GM10266 (cell line): ENCODE data around the gene SLC29A3.

Experiments used
- DNase-seq: peaks from one replicate; pipeline ENCODE4 v3.0.0; 2012; ENCODE audit errors: extremely low spot score
- CTCF ChIP-seq: IDR thresholded peaks from 2 replicates; pipeline ENCODE4 v1.5.1; 2012; ENCODE audit warnings: mild to moderate bottlenecking, low read depth; ENCODE audit not compliant: control insufficient read depth, insufficient read depth; ENCODE audit errors: missing control alignments

SLC29A3 gene

DNA sequence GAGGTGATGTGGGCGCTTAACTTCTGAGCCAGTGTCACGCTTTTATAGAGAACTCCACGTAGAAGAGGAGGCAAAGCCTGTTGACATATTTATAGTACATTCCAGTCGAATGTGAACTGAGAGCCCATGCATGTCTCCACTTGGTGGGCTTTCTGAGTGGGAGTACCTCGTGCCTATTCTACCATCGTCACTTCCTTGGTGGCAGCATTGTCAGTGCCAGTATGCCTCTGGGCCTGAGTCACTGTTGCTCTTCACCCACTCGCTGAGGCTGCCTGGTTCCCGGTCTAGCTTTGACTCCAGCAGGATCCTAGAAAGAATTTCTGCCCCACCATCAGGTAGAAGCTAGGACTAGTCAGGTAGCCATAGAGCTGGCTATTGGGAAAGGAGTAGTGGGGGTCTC lies 47.6 kb downstream of the SLC29A3 start:
- TF ChIP-seq CTCF: no peak
- no peak for DNase-seq

DNA sequence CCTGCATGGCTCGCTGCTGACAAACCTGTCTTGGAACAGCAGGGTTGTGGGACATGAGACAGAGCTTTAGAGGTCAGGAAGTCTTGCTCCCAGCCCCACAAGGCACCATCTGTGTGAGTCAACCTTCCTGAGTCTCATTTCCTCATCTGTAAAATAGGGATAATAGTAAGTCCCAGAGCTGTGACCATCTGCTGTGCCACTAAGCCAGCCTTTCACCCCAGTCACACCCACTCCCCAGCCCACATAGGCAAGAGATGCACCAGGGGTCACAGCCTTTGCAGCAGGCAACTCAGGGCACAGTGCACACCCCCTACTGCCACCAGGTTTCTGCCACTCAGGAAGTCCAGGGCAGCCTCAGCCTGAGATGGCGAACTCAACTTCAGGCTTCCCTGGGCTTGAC lies 48.2 kb downstream of the SLC29A3 start:
- no peak for DNase-seq

GRCh38 chr10:71368176-71368575 lies 49.1 kb downstream of the SLC29A3 start:
- TF ChIP-seq CTCF: no peak
- no peak for DNase-seq

More for the DNA sequence above, 48.2 kb downstream of the SLC29A3 start:
- no peak for TF ChIP-seq CTCF

GRCh38 chr10:71368643-71369042 lies 49.6 kb downstream of the SLC29A3 start:
- TF ChIP-seq CTCF: no peak
- no peak for DNase-seq

DNA sequence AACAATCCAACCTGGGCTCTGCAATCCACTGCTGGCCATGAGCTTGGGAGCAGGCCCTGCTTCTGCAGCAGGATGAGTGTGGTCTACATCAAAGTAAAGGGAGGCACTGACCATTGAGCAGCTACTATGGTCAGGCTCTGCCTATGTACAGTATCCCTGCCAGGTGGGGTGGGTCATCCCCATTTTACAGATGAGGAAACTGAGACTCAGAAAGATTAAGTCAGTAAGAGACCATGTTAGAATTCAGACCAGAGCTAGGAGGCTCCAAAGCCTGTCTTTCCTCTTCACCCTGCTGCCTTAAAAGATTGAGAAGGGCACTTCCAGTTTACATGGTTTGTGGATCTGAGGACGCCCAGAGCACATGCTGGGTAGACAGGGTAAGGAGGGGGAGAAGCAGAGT lies 50.5 kb downstream of the SLC29A3 start:
- no peak for TF ChIP-seq CTCF
- DNase-seq: no peak

DNA sequence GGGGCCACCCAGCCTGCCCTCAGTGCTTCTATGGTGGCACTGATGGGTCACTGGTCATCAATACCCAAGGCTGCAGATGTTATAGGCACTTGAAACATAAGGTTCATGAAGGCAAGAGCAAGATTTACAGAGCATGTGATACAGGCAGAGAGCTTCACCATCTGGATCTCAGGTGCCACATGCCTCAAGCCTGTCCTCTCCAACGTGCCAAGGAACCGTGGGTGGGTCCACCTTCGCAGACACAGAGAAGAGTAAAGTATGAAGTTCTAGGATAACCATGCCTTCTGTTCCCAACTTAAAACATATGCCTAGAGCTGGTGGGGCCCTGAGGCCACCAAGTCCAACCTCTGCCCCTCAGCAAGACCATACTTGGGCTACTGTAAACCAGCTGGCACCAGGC lies 51.0 kb downstream of the SLC29A3 start:
- no peak for TF ChIP-seq CTCF
- DNase-seq: no peak

DNA sequence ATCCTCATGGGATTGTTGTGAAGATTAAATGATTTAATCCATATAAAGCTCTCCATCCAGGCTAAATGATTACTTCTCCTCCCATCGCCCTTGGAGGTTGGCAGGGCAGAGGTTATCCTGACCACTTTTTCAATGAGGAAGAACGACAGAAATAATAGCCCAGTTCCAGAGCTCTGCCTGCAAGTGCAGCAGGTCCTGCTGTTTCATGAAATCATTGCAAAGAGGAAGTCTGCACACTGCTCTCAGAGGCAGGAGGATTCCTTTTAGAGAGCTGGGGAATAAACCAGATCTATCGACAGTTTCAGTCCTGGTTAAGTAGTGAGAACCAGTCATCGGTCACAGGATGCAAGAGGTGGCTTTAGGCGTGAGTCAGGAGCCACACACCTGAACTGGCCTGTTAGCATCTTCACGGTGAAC lies 52.7 kb downstream of the SLC29A3 start:
- DNase-seq: no peak
- TF ChIP-seq CTCF: no peak
